Gastroesophageal sphincter (tissue), 3 donors: Measurements from ENCODE around the gene ATL3.

Experiments
- CTCF ChIP-seq, 4 experiments: fragments of 200-600 bp in 2 of 4; fragments of 450-650 bp in 2 of 4; sonication (generic) in 1 of 4; IDR thresholded peaks; one replicate each; pipeline ENCODE4 v1.5.1; 2017 to 2019; ENCODE audit warnings: antibody characterized with exemption in 4 of 4, mild to moderate bottlenecking in 2 of 4, moderate library complexity in 2 of 4
- EP300 ChIP-seq: sonication (generic); formaldehyde crosslinking; IDR thresholded peaks from one replicate; pipeline ENCODE4 v1.6.1; 2017; ENCODE audit warnings: antibody characterized with exemption, mild to moderate bottlenecking
- POLR2A ChIP-seq, 2 donors: fragments of 450-650 bp; IDR thresholded peaks; one replicate each; pipeline ENCODE4 v1.6.1; 2017; ENCODE audit warnings: antibody characterized with exemption in 2 of 2, mild to moderate bottlenecking in 2 of 2, moderate library complexity in 1 of 2

- no peak for TF ChIP-seq EP300
- no peak for TF ChIP-seq CTCF (IDR thresholded peaks at IDR 0.05)
- no peak for TF ChIP-seq POLR2A (IDR thresholded peaks at IDR 0.05)
Observed at GRCh38 chr11:63599211-63600122, 71.7 kb downstream of the ATL3 start.
